GM23248 (cell line): ENCODE results near the gene MFAP1. TPM values are rescaled to one million over a fixed set of nuclear protein-coding genes. Genes with fewer than 3 reads are reported as not detected.

ENCODE experiments used
- DNase-seq: peaks from one replicate; pipeline ENCODE4 v3.0.0-alpha.2; 2015
- H2AFZ ChIP-seq: fragments of 200-600 bp; sonication (generic); 2 replicates; pipeline ENCODE4 v1.6.1; 2016; ENCODE audit warnings: antibody characterized with exemption
- H3F3A ChIP-seq: fragments of 200-600 bp; sonication (generic); 2 replicates; pipeline ENCODE4 v1.6.1; 2016; ENCODE audit warnings: mild to moderate bottlenecking, antibody characterized with exemption, mixed run types; ENCODE audit not compliant: insufficient read depth
- H3K27ac ChIP-seq: fragments of 200-600 bp; sonication (generic); 2 replicates; pipeline ENCODE4 v1.5.1; 2016; ENCODE audit warnings: mild to moderate bottlenecking
- H3K27me3 ChIP-seq: fragments of 200-600 bp; sonication (generic); replicated peaks from 2 replicates; pipeline ENCODE4 v1.6.1; 2016; ENCODE audit warnings: mild to moderate bottlenecking; ENCODE audit not compliant: insufficient read depth
- H3K36me3 ChIP-seq: fragments of 200-600 bp; sonication (generic); 2 replicates; pipeline ENCODE4 v1.6.1; 2016; ENCODE audit warnings: low read depth, mild to moderate bottlenecking
- H3K4me1 ChIP-seq: fragments of 200-600 bp; sonication (generic); 2 replicates; pipeline ENCODE4 v1.6.1; 2016; ENCODE audit warnings: mild to moderate bottlenecking; ENCODE audit not compliant: insufficient read depth
- H3K4me2 ChIP-seq: fragments of 200-600 bp; sonication (generic); one replicate; pipeline ENCODE4 v1.6.1; 2016; ENCODE audit warnings: mild to moderate bottlenecking; ENCODE audit not compliant: unreplicated experiment
- H3K4me3 ChIP-seq: fragments of 200-600 bp; sonication (generic); 2 replicates; pipeline ENCODE4 v1.5.1; 2016; ENCODE audit warnings: mild to moderate bottlenecking
- H3K79me2 ChIP-seq: fragments of 200-600 bp; sonication (generic); 2 replicates; pipeline ENCODE4 v1.6.1; 2016; ENCODE audit warnings: mild to moderate bottlenecking; ENCODE audit not compliant: insufficient read depth
- H3K9ac ChIP-seq: fragments of 200-600 bp; sonication (generic); 2 replicates; pipeline ENCODE4 v1.6.1; 2016; ENCODE audit warnings: mild to moderate bottlenecking
- H3K9me2 ChIP-seq: fragments of 200-600 bp; sonication (generic); 2 replicates; pipeline ENCODE4 v1.6.1; 2016; ENCODE audit warnings: mixed run types, mild to moderate bottlenecking, moderate library complexity; ENCODE audit not compliant: insufficient read depth
- H3K9me3 ChIP-seq: fragments of 200-600 bp; sonication (generic); one replicate; pipeline ENCODE4 v1.6.1; 2017; ENCODE audit warnings: low read depth
- H4K20me1 ChIP-seq: fragments of 200-600 bp; sonication (generic); 2 replicates; pipeline ENCODE4 v1.6.0; 2016; ENCODE audit not compliant: insufficient read depth
- EZH2 ChIP-seq: fragments of 200-600 bp; sonication (generic); IDR thresholded peaks from 2 replicates; pipeline ENCODE4 v1.6.1; 2018; ENCODE audit warnings: antibody characterized with exemption, mild to moderate bottlenecking; ENCODE audit not compliant: insufficient read depth, poor library complexity, severe bottlenecking
- EZH2phosphoT487 ChIP-seq: fragments of 200-600 bp; sonication (generic); IDR thresholded peaks from 2 replicates; pipeline ENCODE4 v1.6.1; 2018; ENCODE audit warnings: antibody characterized with exemption, moderate library complexity, mild to moderate bottlenecking, low read depth; ENCODE audit not compliant: insufficient read depth
- WGBS, 2 experiments: methylation state at CpG; one replicate each; pipeline ENCODE4 v1.1.6; 2015 to 2017; ENCODE audit warnings: low lambda C conversion rate in 2 of 2, low coverage in 1 of 2; ENCODE audit errors: missing lambda C conversion rate in 2 of 2; 5-methylcytosine and 5-hydroxymethylcytosine counted together
- in situ Hi-C: fragments of 300-500 bp; cut with MboI; formaldehyde crosslinking; loops from 2 replicates; pipeline ENCODE4 v1.15.0; 2020
- polyA plus RNA-seq: library from polyadenylated mRNA; unstranded; fragments of >200 nt; fragmentation: Nextera tagmentation; extraction: Ambion mirVana; gene quantifications from 2 replicates; pipeline ENCODE4 v1.2.1, GENCODE V29; 2016
- total RNA-seq: library from RNA; depleted of rRNA; stranded (reverse); fragments of >200 nt; shearing (Covaris generic); gene quantifications from 2 replicates; pipeline ENCODE4 v1.2.3, GENCODE V29; 2014

Gene MFAP1
- total and polyA plus RNA-seq, 2 experiments from 2014 or later = 24.6 to 33.1 TPM

DNA sequence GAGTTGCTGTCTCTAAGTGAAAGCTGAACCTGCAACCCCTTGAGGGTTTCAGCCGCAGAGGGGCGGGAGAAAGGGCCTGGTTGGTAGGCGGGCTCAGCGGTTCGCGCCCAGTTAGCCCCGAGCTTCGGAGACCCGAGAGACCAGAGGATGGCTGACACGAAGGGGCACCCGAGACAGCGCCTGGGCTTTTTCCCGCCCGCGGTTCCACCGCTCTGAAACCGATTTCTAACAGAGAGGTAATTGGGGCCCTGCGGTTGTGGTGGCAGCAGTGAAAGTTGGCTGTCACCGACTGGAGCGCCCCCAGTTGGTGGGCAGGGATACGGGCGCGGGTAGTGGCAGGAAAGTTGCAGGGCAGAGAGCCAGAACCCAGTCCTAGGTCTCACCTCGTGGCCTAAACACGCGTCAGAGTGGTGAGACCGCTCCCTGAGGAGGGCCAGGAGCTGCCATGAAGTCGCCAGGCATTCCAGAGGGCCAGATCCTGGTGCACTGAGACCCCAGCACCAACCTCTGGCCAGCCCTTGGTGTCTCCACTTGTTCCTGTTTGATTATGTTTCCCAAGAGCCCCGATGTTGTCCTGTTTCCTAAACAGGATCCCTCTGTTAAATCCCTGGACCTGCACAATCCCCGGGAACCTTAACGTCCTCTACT lies 47.1 kb downstream of the MFAP1 start:
- peak; percentile 87 for DNase-seq
- H3K36me3 ChIP-seq = peaks cover 9% of the 10 kb centered on the region
- H3K27me3 ChIP-seq = no peaks in the 10 kb centered on the region
- in situ Hi-C loops = no loop called here
- WGBS, 2 experiments = 2 to 5% methylated on average over 28 to 31 of the region's 31 CpGs
- no peaks in the 10 kb centered on the region for H3K9me2 ChIP-seq
- H3F3A ChIP-seq = peaks cover 41% of the 10 kb centered on the region
- peak overlapping the region; percentile 64 for H3K27ac ChIP-seq
- no peak for TF ChIP-seq EZH2
- TF ChIP-seq EZH2phosphoT487 = no peak
- peak overlapping the region; percentile 78 for H3K9ac ChIP-seq
- H3K4me2 ChIP-seq = peak overlapping the region; percentile 93
- H3K79me2 ChIP-seq = no peaks in the 10 kb centered on the region
- H3K9me3 ChIP-seq = no peaks in the 10 kb centered on the region
- H2AFZ ChIP-seq = peak overlapping the region; percentile 91
- no peaks in the 10 kb centered on the region for H4K20me1 ChIP-seq
- peak overlapping the region; percentile 85 for H3K4me3 ChIP-seq
- H3K4me1 ChIP-seq = peaks cover 7% of the 10 kb centered on the region; the same call in 1 of the 2 replicates

- no peaks in the 10 kb centered on the region for H3K27me3 ChIP-seq
- peaks cover 47% of the 10 kb centered on the region for H3F3A ChIP-seq
- TF ChIP-seq EZH2 (no peak), EZH2phosphoT487 (no peak)
- H3K9me3 ChIP-seq = no peaks in the 10 kb centered on the region
- DNase-seq = peak; percentile 88
- H3K4me1 ChIP-seq = peaks cover 7% of the 10 kb centered on the region; the same call in 1 of the 2 replicates
- peak within 1 kb of the TSS; percentile 78 for H3K9ac ChIP-seq
- peak within 1 kb of the TSS; percentile 85 for H3K4me3 ChIP-seq
- H3K27ac ChIP-seq = peak within 1 kb of the TSS; percentile 64
- H3K4me2 ChIP-seq = peak within 1 kb of the TSS; percentile 93
- H3K36me3 ChIP-seq = peaks cover 15% of the 10 kb centered on the region
- WGBS, 2 experiments = 1 to 2% methylated on average over 32 to 41 of the region's 41 CpGs
- no peaks in the 10 kb centered on the region for H4K20me1 ChIP-seq
- H2AFZ ChIP-seq = peak within 1 kb of the TSS; percentile 91
- in situ Hi-C loops = no loop called here
- no peaks in the 10 kb centered on the region for H3K79me2 ChIP-seq
- no peaks in the 10 kb centered on the region for H3K9me2 ChIP-seq
Observed at GRCh38 chr15:43776718-43777266, 47.7 kb downstream of the MFAP1 start, which contains the start of gene ELL3. ELL3 (minus strand) TSS chr15:43776966; CDS start chr15:43776901, 65 bp downstream.

DNA sequence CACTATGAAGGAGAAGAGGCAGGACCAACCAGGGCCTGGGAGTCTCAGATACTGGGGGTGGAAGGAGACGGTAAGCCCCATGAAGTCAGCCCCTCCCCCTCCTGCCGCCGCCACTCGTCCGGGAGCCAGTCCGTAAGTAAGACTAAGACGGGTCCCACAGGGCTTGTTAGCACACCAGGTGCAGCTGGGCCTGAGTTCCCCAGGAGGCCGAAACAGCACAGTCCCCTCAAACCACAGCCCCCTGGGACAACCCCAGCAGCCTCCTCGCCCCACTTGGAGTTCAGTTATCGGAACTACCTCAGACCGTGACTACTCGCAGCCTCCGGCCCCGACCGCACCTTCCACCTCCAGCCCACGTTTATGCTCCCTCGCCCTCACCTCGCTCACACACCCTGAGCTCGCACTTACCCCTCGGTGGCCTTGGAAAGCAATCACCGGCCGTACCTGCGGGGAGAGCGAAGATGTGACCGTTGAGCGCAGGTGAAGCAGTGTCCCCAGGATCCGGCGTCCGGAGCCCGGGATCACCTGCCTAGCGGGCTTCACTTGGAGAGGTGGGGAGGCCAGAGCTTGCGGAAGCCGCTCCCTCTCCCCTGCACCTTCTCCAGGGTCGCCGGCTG lies 48.3 kb downstream of the MFAP1 start:
- H3K36me3 ChIP-seq = peaks cover 20% of the 10 kb centered on the region
- no peaks in the 10 kb centered on the region for H4K20me1 ChIP-seq
- H3K27ac ChIP-seq = no peak overlapping the region
- no peaks in the 10 kb centered on the region for H3K9me2 ChIP-seq
- H3K27me3 ChIP-seq = no peaks in the 10 kb centered on the region
- H3F3A ChIP-seq = peaks cover 53% of the 10 kb centered on the region
- no peak for DNase-seq
- H3K79me2 ChIP-seq = no peaks in the 10 kb centered on the region
- no peaks in the 10 kb centered on the region for H3K9me3 ChIP-seq
- 54% methylated on average over 31 to 35 of the region's 35 CpGs for WGBS, 2 experiments
- H3K4me1 ChIP-seq = peaks cover 7% of the 10 kb centered on the region; the same call in 1 of the 2 replicates
- no peak for TF ChIP-seq EZH2
- no peak for TF ChIP-seq EZH2phosphoT487
- in situ Hi-C loops = no loop called here
- H3K4me3 ChIP-seq = peak overlapping the region; percentile 85
- peak overlapping the region; percentile 78; the same call in 1 of the 2 replicates for H3K9ac ChIP-seq
- peak overlapping the region; percentile 91; the same call in 1 of the 2 replicates for H2AFZ ChIP-seq
- peak overlapping the region; percentile 93 for H3K4me2 ChIP-seq

GRCh38 chr15:43775411-43775965 lies 49.0 kb downstream of the MFAP1 start:
- no peaks in the 10 kb centered on the region for H4K20me1 ChIP-seq
- H2AFZ ChIP-seq = no peak overlapping the region
- no peaks in the 10 kb centered on the region for H3K27me3 ChIP-seq
- peak; percentile 74 for DNase-seq
- 90 to 94% methylated on average over 1 of the region's 1 CpG for WGBS, 2 experiments
- H3K4me1 ChIP-seq = peaks cover 7% of the 10 kb centered on the region; the same call in 1 of the 2 replicates
- no peak overlapping the region for H3K27ac ChIP-seq
- peaks cover 60% of the 10 kb centered on the region for H3F3A ChIP-seq
- no peak overlapping the region for H3K4me3 ChIP-seq
- H3K79me2 ChIP-seq = no peaks in the 10 kb centered on the region
- in situ Hi-C loops = no loop called here
- no peak overlapping the region for H3K9ac ChIP-seq
- TF ChIP-seq EZH2phosphoT487 = no peak
- TF ChIP-seq EZH2 = no peak
- H3K9me2 ChIP-seq = no peaks in the 10 kb centered on the region
- H3K4me2 ChIP-seq = no peak overlapping the region
- peaks cover 27% of the 10 kb centered on the region for H3K36me3 ChIP-seq
- no peaks in the 10 kb centered on the region for H3K9me3 ChIP-seq
